GM19238 (cell line): Measurements from ENCODE around the gene PTPRN2.
"Not testable (repeated sequence)": the region's sequence is repeated elsewhere in the genome, so short reads cannot be mapped to it uniquely, and the experiment has no call there.

Source experiments
- DNase-seq: peaks from one replicate; pipeline ENCODE4 v3.0.0; 2011; ENCODE audit warnings: low spot score; ENCODE audit not compliant: insufficient read length

The PTPRN2 gene

DNA sequence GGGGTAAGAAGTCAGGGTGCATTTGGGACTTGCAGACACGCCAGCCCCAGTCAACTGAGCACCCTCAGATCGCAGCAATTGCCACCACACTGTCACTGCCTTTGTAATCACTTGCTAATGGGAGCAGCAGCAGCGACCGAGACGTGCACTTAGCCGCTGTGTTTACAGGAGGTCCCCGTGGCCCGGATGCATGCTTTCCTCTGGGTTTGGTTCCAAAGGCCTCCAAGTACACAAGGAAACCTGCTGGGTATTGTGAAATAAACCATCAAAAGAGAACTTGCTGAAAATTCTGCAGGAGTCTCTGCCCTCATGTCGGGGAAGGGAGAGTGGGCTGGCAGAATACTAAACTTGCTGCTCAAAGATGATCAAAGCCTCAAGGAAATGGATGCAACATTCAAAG is 909.1 kb downstream of the PTPRN2 start:
- DNase-seq: no peak

- no peak for DNase-seq
These were observed 911.0 kb downstream of the PTPRN2 start for GRCh38 chr7:157676456-157677255.

DNA sequence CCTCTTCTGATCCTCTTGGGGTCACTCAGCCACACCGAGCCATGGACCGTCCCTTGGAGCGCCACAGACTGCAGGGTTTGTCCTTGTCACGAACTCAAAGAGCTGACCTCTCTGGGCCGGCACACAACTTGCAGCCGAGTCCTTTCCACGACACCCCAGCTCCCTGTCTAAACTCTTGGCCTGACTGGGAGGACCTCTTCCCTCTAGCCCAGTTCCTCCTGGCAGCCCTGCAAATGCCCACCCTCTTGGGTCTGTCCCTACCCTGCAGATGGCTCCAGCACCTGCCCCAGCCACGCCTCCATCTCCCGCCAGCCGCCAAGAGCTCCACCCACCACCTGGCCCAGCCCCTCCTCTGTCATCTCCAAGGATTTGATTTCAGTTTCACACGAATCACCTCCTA is 911.6 kb downstream of the PTPRN2 start:
- no peak for DNase-seq

DNA sequence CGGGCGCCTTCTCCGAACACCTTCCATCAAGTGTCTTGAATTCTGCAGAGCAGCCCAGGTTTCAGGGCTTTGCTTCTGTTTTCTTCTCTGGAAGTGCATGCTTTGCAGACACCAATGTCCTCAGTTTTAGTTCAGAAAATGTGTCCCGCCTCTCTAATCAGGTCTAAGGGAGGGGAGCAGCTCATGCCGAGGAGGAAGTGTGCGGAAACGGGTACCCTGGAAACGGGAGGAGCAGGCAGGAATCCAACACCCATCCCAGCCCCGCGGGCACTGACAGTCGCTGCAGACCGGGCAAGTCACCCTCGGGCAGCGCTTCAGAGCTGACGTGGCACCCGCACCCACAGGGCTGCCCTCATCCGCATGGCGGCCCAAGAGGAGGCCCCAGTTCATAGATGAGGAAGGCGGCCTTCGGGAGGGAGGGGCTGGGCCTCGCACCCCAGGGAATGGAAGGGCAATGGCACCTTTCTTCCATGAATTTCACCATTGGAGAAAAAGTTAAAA is 912.1 kb downstream of the PTPRN2 start:
- no peak for DNase-seq

- no peak for DNase-seq
These were observed 912.8 kb downstream of the PTPRN2 start for GRCh38 chr7:157674715-157675426.

- no peak for DNase-seq
These were observed 913.5 kb downstream of the PTPRN2 start for GRCh38 chr7:157674027-157674714.

DNA sequence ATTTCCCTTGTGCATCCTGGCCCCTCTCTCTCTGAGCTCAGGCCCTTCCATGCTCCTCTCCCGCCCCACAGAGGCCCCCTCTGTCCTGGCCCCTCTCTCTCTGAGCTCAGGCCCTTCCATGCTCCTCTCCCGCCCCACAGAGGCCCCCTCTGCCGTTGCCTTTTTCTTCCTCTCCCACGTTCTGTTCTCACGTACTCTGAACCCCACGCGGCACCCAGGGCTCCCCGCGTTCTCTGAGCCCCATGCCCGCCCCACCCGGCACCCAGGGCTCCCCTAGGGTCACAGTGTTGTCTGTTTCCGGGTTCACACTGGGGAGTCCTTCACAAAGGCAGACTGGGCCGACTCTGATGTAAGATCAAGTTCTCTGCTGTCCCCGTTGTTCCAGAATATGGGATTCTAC is 914.0 kb downstream of the PTPRN2 start:
- no peak for DNase-seq

DNA sequence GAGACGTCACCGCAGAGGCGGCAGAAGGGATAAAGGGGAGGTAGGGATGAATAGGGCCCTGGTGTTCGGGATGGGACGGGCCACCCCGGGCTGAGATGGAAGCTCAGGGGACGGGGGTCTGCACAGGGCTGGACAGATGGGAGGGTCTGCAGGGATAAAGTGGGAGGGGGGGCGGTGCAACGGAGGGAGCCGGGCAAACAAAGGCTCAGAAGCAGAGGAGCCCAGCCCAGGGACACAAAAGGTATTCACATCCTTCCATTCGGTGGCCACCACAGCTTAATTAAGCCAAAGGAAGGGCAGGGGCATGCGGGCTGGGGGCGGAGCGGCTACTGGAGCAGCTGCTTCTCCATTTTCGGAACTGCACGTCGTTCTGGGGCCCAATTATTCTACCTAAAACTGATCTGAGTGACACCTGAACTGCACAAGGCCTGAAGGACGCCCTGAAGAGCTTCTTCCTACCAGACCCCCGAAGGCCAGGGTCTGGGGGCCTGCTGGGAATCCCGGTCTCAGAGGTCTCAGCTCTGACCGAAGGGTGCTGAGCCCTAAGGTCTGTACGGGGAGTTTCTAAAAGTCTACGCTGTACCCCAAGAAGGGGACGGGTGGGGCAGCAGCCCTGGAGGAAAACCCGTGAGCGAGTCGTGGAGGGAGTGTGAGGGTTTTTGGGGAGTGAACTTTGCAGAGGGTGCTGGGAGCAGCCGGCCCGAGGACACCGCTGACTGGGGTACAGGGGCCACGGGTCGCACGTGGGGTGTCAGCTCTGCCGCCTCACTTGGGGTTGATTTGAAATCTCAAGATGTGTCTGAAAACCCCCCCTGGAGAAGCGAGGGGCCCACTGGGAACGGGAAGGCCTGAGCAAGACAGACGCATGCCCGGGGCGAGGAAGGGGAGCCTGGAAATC is 916.0 kb downstream of the PTPRN2 start:
- DNase-seq: no peak

- no peak for DNase-seq
These were observed 916.9 kb downstream of the PTPRN2 start for GRCh38 chr7:157670490-157671357.

DNA sequence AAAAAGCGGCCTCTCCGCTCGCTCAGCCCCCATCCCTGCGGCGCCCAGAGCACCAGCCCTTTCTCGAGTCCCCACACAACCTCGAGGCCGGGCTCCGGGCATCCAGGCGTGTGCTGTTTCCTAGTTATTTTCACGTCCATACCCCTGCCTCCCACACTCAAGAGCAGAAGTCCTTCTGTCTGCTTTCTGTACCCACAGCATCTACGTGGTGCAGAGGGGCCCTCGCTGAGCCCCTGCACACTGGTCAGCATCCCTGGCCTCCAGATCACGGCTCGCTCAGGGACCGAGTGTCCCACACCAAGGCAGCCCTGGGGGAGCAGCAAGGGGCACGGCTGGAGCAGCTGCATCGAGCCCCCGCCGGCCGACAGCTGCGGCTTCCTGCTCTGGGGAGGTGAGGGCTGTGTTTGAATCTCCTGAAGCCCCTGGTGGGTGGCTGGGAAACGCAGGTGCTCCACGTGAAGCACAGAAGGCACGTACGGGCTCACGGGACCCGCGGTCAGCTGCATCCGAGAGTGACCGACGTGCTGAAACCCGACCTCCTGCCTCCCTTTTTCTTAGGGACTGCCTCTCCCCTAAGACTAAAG is 917.8 kb downstream of the PTPRN2 start:
- DNase-seq: no peak

GRCh38 chr7:157668884-157669767 is 918.5 kb downstream of the PTPRN2 start:
- no peak for DNase-seq

GRCh38 chr7:157668221-157668883 is 919.3 kb downstream of the PTPRN2 start:
- DNase-seq: no peak

GRCh38 chr7:157667731-157668130 is 919.9 kb downstream of the PTPRN2 start:
- no peak for DNase-seq

DNA sequence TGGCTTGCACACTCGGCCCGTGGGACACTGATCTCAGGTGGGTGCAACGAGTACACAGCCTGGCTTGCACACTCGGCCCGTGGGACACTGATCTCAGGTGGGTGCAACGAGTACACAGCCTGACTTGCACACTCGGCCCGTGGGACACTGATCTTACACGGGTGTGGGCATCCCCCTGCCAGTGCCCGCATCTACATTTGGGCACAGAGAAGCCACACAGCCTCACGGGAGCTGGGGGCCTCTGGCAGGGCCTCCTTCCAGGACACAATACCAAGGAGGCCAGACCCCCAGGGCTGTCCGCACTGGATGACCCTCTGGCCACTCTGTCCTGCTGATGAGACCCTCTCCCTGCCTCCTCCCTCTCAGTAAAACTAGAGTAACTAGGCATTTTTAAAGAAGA is 920.4 kb downstream of the PTPRN2 start:
- no peak for DNase-seq

GRCh38 chr7:157666530-157667040 is 921.0 kb downstream of the PTPRN2 start:
- no peak for DNase-seq

GRCh38 chr7:157665634-157665988 is 922.0 kb downstream of the PTPRN2 start:
- DNase-seq: not testable (repeated sequence)

GRCh38 chr7:157664871-157665633 is 922.6 kb downstream of the PTPRN2 start:
- no peak for DNase-seq
